GM12878 (cell line): ENCODE measurements around the gene RBBP6. TPM values are rescaled to one million over a fixed set of nuclear protein-coding genes. Genes with fewer than 3 reads are reported as not detected.

Experiments used
- ATAC-seq: fragments of 200-7000 bp; cut with Tn5 transposase; 3 replicates; pipeline ENCODE4 v1.9.1; 2020; ENCODE audit warnings: mild to moderate bottlenecking, moderate library complexity
- BruUV-seq: library from RNA; stranded (reverse); fragments of 400-500 nt; replicated peaks from 2 replicates; lab custom pipeline; 2021; lab: Mats Ljungman, UMichigan
- CTCF ChIA-PET: fragments of 300-600 bp; sonication (Branson Sonifier 250); formaldehyde crosslinking; extraction: SDS; loops from one replicate; lab custom pipeline; 2021; ENCODE audit warnings: inconsistent platforms; lab: Yijun Ruan, JAX
- POLR2A ChIA-PET: fragments of 350-600 bp; formaldehyde crosslinking; extraction: SDS; loops from one replicate; lab custom pipeline; 2021; ENCODE audit warnings: inconsistent platforms; lab: Charles Lee
- RAD21 ChIA-PET: fragments of 300-600 bp; sonication (Branson Sonifier 250); formaldehyde crosslinking; loops from one replicate; lab custom pipeline; 2023; ENCODE audit warnings: antibody characterized with exemption; ENCODE audit not compliant: unreplicated experiment; lab: Charles Lee
- SMC1A ChIA-PET: fragments of 300-600 bp; sonication (Branson Sonifier 250); formaldehyde crosslinking; loops from one replicate; lab custom pipeline; 2023; ENCODE audit not compliant: unreplicated experiment, uncharacterized antibody; lab: Charles Lee
- DNase-seq: peaks from one replicate; pipeline ENCODE4 v3.0.0-alpha.2; 2011; ENCODE audit warnings: low read depth, low spot score
- FAIRE-seq: peaks from 3 replicates; lab custom pipeline; 2011; peaks lifted over from hg19 to GRCh38; lab: Jason Lieb, UNC
- H2AFZ ChIP-seq: 2 replicates; pipeline ENCODE4 v1.6.0; 2011; ENCODE audit warnings: low read depth, low read length, control low read depth; ENCODE audit not compliant: control insufficient read depth
- H3K27ac ChIP-seq: 2 replicates; pipeline ENCODE4 v1.5.1; 2011; ENCODE audit warnings: control low read depth; ENCODE audit not compliant: control insufficient read depth, insufficient read depth
- H3K27me3 ChIP-seq, 2 experiments: replicated peaks in 1 of 2; 2 replicates each; pipeline versions ENCODE4 v1.6.0 to v1.6.1; 2011; ENCODE audit warnings: low read length in 1 of 2; ENCODE audit not compliant: control insufficient read depth in 2 of 2, insufficient read depth in 2 of 2
- H3K36me3 ChIP-seq, 2 experiments: 2 replicates each; pipeline ENCODE4 v1.5.1; 2011; ENCODE audit warnings: low read length in 1 of 2; ENCODE audit not compliant: control insufficient read depth in 2 of 2, insufficient read depth in 2 of 2
- H3K4me1 ChIP-seq: 2 replicates; pipeline ENCODE4 v1.6.1; 2011; ENCODE audit warnings: mild to moderate bottlenecking, low read length, moderate library complexity, mixed read lengths; ENCODE audit not compliant: control insufficient read depth, insufficient read depth
- H3K4me2 ChIP-seq: 2 replicates; pipeline ENCODE4 v1.6.0; 2011; ENCODE audit warnings: control low read depth; ENCODE audit not compliant: control insufficient read depth, insufficient read depth
- H3K4me3 ChIP-seq: fragments of 200-600 bp; sonication (generic); 2 replicates; pipeline ENCODE4 v1.5.1; 2016
- H3K79me2 ChIP-seq: 2 replicates; pipeline ENCODE4 v1.6.0; 2011; ENCODE audit warnings: low read length; ENCODE audit not compliant: control insufficient read depth, insufficient read depth
- H3K9ac ChIP-seq: 2 replicates; pipeline ENCODE4 v1.8.0; 2011; ENCODE audit warnings: low read length, control low read depth, mixed read lengths; ENCODE audit not compliant: control insufficient read depth, insufficient read depth
- H3K9me3 ChIP-seq: replicated peaks from 3 replicates; pipeline ENCODE4 v1.5.1; 2011; ENCODE audit warnings: mild to moderate bottlenecking, low read length; ENCODE audit not compliant: control insufficient read depth, insufficient read depth
- H4K20me1 ChIP-seq: 2 replicates; pipeline ENCODE4 v1.6.0; 2011; ENCODE audit not compliant: control insufficient read depth, insufficient read depth
- CTCF ChIP-seq, 3 experiments: IDR thresholded peaks in 2 of 3; conservative IDR thresholded peaks in 1 of 3; 2 replicates each; pipeline ENCODE4 v1.5.1; 2011; ENCODE audit warnings: low read depth in 3 of 3, low read length in 3 of 3, mild to moderate bottlenecking in 3 of 3, control low read depth in 2 of 3, moderate library complexity in 2 of 3, inconsistent platforms in 1 of 3, mixed read lengths in 1 of 3; ENCODE audit not compliant: control insufficient read depth in 2 of 3, insufficient read depth in 1 of 3; ENCODE audit errors: extremely low read depth in 1 of 3
- DPF2 ChIP-seq: fragments of 450-650 bp; IDR thresholded peaks from 2 replicates; pipeline ENCODE4 v1.6.1; 2017; ENCODE audit warnings: mild to moderate bottlenecking
- EP300 ChIP-seq, 2 experiments: fragments of 150-350 bp in 1 of 2; IDR thresholded peaks; 2 replicates each; pipeline ENCODE4 v1.6.1; 2011 to 2012; ENCODE audit warnings: low read depth in 2 of 2, low read length in 2 of 2, borderline replicate concordance in 1 of 2, improper control_type of control experiment in 1 of 2, inconsistent platforms in 1 of 2; ENCODE audit not compliant: control insufficient read depth in 1 of 2
- HDAC2 ChIP-seq: fragments of 200-600 bp; sonication (generic); IDR thresholded peaks from 2 replicates; pipeline ENCODE4 v1.6.1; 2017
- HSF1 ChIP-seq: fragments of 150-350 bp; IDR thresholded peaks from 2 replicates; pipeline ENCODE4 v1.6.1; 2014; ENCODE audit warnings: mild to moderate bottlenecking, low read depth, low read length
- MEF2A ChIP-seq: IDR thresholded peaks from 2 replicates; pipeline ENCODE4 v1.6.1; 2011; ENCODE audit warnings: low read depth, mild to moderate bottlenecking, low read length, moderate library complexity; ENCODE audit not compliant: insufficient read depth
- NFYB ChIP-seq: IDR thresholded peaks from 2 replicates; pipeline ENCODE4 v1.6.1; 2011; ENCODE audit warnings: low read depth, mild to moderate bottlenecking, low read length, improper control_type of control experiment, moderate library complexity; ENCODE audit not compliant: insufficient read depth
- SREBF2 ChIP-seq: IDR thresholded peaks from 2 replicates; pipeline ENCODE4 v1.6.1; 2012; ENCODE audit warnings: mild to moderate bottlenecking, low read length
- STAT3 ChIP-seq: IDR thresholded peaks from 2 replicates; pipeline ENCODE4 v1.6.1; 2011; ENCODE audit warnings: low read depth, low read length, improper control_type of control experiment
- ZNF207 ChIP-seq: fragments of 450-650 bp; IDR thresholded peaks from 2 replicates; pipeline ENCODE4 v1.6.1; 2014; ENCODE audit warnings: antibody characterized with exemption, mild to moderate bottlenecking, borderline replicate concordance
- ZSCAN29 ChIP-seq: fragments of 450-650 bp; IDR thresholded peaks from 2 replicates; pipeline ENCODE4 v1.6.1; 2017; ENCODE audit warnings: mild to moderate bottlenecking, moderate library complexity
- WGBS: methylation state at CpG from one replicate; pipeline ENCODE4 v1.1.6; 2016; ENCODE audit warnings: low lambda C conversion rate; ENCODE audit not compliant: insufficient replicate concordance, insufficient coverage; ENCODE audit errors: missing lambda C conversion rate; 5-methylcytosine and 5-hydroxymethylcytosine counted together
- in situ Hi-C: fragments of 300-500 bp; cut with MboI; formaldehyde crosslinking; loops from 9 replicates; pipeline ENCODE4 v1.14.3; 2018; ENCODE audit warnings: mixed read lengths
- intact Hi-C: fragments of 100-400 bp; cut with micrococcal nuclease; formaldehyde crosslinking; loops from one replicate; pipeline ENCODE4 v1.14.2; 2022; ENCODE audit not compliant: unreplicated experiment
- polyA plus RNA-seq, 11 experiments: library from polyadenylated mRNA; depleted of rRNA in 4 of 11; unstranded in 6 of 11; stranded (reverse) in 5 of 11; fragments of >200 nt; fragmentation: Nextera tagmentation in 4 of 11; fragmentation: Illumina TruSeq in 1 of 11; extraction: Ambion mirVana in 4 of 11; extraction: Trizol in 1 of 11; gene quantifications; 1 replicate in 1 of 11; 2 replicates in 10 of 11; pipeline versions ENCODE4 v1.2.1 to v1.2.3, GENCODE V29; 2011 to 2016; ENCODE audit warnings: inconsistent platforms in 2 of 11, missing spikeins in 2 of 11, low read depth in 1 of 11
- total RNA-seq, 4 experiments: library from RNA; depleted of rRNA in 3 of 4; stranded (reverse); fragments of >200 nt in 3 of 4; fragmentation: Illumina TruSeq in 1 of 4; extraction: Trizol in 1 of 4; gene quantifications; 2 replicates each; pipeline versions ENCODE4 v1.2.1 to v1.2.3, GENCODE V29; 2013 to 2021
- TF ChIP-seq, protein P1 (sequence below): fragments of 150-350 bp; IDR thresholded peaks from 2 replicates; pipeline ENCODE4 v1.6.1; 2016; ENCODE audit warnings: low read depth, low read length

The RBBP6 gene
- total and polyA plus RNA-seq, 10 of the 15 experiments (the other 5 are each of a cell fraction or from before 2014, with no cell fraction given) = 16.9 to 80.2 (median 36.5) TPM

DNA sequence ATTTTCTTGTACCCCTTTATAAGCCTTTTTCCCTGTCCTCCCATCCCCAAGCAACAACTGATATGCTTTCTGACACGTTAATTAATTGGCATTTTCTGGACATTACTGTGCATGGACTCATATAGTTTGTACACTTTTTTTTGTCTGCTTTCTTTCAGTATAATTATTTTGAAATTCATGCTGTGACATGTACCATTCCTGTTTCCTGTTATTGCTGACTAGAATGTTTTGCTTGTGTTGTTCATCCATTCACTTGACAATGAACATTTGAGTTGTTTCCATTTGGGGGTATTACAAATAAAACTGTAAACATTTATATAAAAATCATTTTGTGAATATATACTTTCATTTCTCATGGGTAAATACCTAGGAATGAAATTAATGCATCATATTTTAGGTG is 50.6 kb downstream of the RBBP6 start:
- no peak overlapping the region for H3K4me3 ChIP-seq
- H3K4me1 ChIP-seq = no peaks in the 10 kb centered on the region
- SMC1A ChIA-PET = no interaction called here
- 0% methylated on average over 1 of the region's 1 CpG for WGBS
- intact Hi-C loops (loop anchor here (10.0 kb wide), 1 partner anchor 95 kb away; no protein-coding TSS in a partner anchor), in situ Hi-C loops (no loop called here)
- DNase-seq = no peak
- no peaks in the 10 kb centered on the region for H3K27me3 ChIP-seq
- H2AFZ ChIP-seq = no peak overlapping the region
- CTCF ChIA-PET = no interaction called here
- no TSS peak for BruUV-seq
- POLR2A ChIA-PET = no interaction called here
- no peaks in the 10 kb centered on the region for H3K9me3 ChIP-seq
- H3K9ac ChIP-seq = no peak overlapping the region
- no peaks in the 10 kb centered on the region for H3K36me3 ChIP-seq
- no peak overlapping the region for H3K27ac ChIP-seq
- TF ChIP-seq HDAC2 = no peak
- TF ChIP-seq STAT3 = no peak
- no peak for TF ChIP-seq CTCF (IDR thresholded peaks at IDR 0.05 in 2 of 3, conservative IDR thresholded peaks at IDR 0.05 in 1 of 3; ENCODE audit: control insufficient read depth in 2 of 3, extremely low read depth in 1 of 3, insufficient read depth in 1 of 3, low read depth in 3 of 3, low read length in 3 of 3)
- no peak for TF ChIP-seq EP300 (IDR thresholded peaks at IDR 0.05; ENCODE audit: borderline replicate concordance in 1 of 2, control insufficient read depth in 1 of 2, low read depth in 2 of 2, low read length in 2 of 2)
- TF ChIP-seq, protein P1, sequence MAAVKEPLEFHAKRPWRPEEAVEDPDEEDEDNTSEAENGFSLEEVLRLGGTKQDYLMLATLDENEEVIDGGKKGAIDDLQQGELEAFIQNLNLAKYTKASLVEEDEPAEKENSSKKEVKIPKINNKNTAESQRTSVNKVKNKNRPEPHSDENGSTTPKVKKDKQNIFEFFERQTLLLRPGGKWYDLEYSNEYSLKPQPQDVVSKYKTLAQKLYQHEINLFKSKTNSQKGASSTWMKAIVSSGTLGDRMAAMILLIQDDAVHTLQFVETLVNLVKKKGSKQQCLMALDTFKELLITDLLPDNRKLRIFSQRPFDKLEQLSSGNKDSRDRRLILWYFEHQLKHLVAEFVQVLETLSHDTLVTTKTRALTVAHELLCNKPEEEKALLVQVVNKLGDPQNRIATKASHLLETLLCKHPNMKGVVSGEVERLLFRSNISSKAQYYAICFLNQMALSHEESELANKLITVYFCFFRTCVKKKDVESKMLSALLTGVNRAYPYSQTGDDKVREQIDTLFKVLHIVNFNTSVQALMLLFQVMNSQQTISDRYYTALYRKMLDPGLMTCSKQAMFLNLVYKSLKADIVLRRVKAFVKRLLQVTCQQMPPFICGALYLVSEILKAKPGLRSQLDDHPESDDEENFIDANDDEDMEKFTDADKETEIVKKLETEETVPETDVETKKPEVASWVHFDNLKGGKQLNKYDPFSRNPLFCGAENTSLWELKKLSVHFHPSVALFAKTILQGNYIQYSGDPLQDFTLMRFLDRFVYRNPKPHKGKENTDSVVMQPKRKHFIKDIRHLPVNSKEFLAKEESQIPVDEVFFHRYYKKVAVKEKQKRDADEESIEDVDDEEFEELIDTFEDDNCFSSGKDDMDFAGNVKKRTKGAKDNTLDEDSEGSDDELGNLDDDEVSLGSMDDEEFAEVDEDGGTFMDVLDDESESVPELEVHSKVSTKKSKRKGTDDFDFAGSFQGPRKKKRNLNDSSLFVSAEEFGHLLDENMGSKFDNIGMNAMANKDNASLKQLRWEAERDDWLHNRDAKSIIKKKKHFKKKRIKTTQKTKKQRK = no peak
- no peak for TF ChIP-seq ZSCAN29
- TF ChIP-seq MEF2A = no peak
- no peak for TF ChIP-seq HSF1
- no peak for TF ChIP-seq NFYB
- TF ChIP-seq SREBF2 = no peak
- TF ChIP-seq DPF2 = no peak
- no peak for TF ChIP-seq ZNF207
- TF ChIP-seq, all 136 proteins: peak for 0
- H3K4me2 ChIP-seq = no peak overlapping the region
- FAIRE-seq (no peak), ATAC-seq (no peak)
- no peaks in the 10 kb centered on the region for H3K79me2 ChIP-seq
- H4K20me1 ChIP-seq = no peaks in the 10 kb centered on the region
- RAD21 ChIA-PET = no interaction called here
